ENCODE results near the gene GIMAP8. TPM values are rescaled to one million over a fixed set of nuclear protein-coding genes. Genes with fewer than 3 reads are reported as not detected.

GIMAP8 gene
- total and polyA plus RNA-seq, 2 of the 8 experiments (the other 6 are each of a cell fraction or from before 2014, with no cell fraction given), result not detected

- Histone ChIP-seq H3K36me3 (ENCODE audit: control insufficient read depth in 2 of 4, insufficient read depth in 4 of 4, low read length in 3 of 4) (no peaks in the 10 kb centered on the region), H3K9ac (replicated peaks in 1 of 4; ENCODE audit: extremely low read depth in 1 of 4, low read depth in 3 of 4, low read length in 3 of 4) (no peak overlapping the region), H4K91ac (replicated peaks; ENCODE audit: insufficient read length, low read length) (no peak overlapping the region), H3K4ac (replicated peaks; ENCODE audit: insufficient read length, low read depth, low read length) (no peak overlapping the region), H3K4me2 (ENCODE audit: insufficient read depth in 1 of 2, low read depth in 2 of 2, low read length in 2 of 2) (no peak overlapping the region), H3K27me3 (replicated peaks in 1 of 4; ENCODE audit: control insufficient read depth in 3 of 4, extremely low read depth in 1 of 4, insufficient read depth in 3 of 4, low read length in 3 of 4) (no peaks in the 10 kb centered on the region), H3K23me2 (ENCODE audit: low read depth, low read length) (no peaks in the 10 kb centered on the region), H2AK5ac (ENCODE audit: low read depth, low read length) (no peak overlapping the region), H2BK15ac (ENCODE audit: low read length) (no peak overlapping the region), H3K4me1 (replicated peaks in 1 of 4; ENCODE audit: control insufficient read depth in 3 of 4, insufficient read depth in 4 of 4, low read length in 3 of 4) (no peaks in the 10 kb centered on the region), H3K79me2 (ENCODE audit: control insufficient read depth in 1 of 2, insufficient read depth in 2 of 2, low read length in 2 of 2) (no peaks in the 10 kb centered on the region), H3K14ac (ENCODE audit: insufficient read length) (no peak overlapping the region), H4K5ac (ENCODE audit: insufficient read length, low read depth, low read length) (no peak overlapping the region), H4K20me1 (replicated peaks in 1 of 2; ENCODE audit: control insufficient read depth in 1 of 2, insufficient read depth in 2 of 2, low read length in 2 of 2) (no peaks in the 10 kb centered on the region), H3K9me3 (ENCODE audit: insufficient read depth in 2 of 2, low read depth in 1 of 2, low read length in 1 of 2) (no peaks in the 10 kb centered on the region), H3K56ac (replicated peaks; ENCODE audit: insufficient read length, low read depth, low read length) (no peak overlapping the region), H2AFZ (ENCODE audit: low read length) (no peak overlapping the region), H3K27ac (ENCODE audit: low read depth, low read length) (no peak overlapping the region), H2BK20ac (ENCODE audit: low read length) (no peak overlapping the region), H3K18ac (ENCODE audit: extremely low read depth, low read length) (no peak overlapping the region), H3K23ac (ENCODE audit: insufficient read length) (no peak overlapping the region), H2BK12ac (ENCODE audit: low read depth, low read length) (no peak overlapping the region), H4K8ac (ENCODE audit: extremely low read depth, insufficient read depth, low read length) (no peak overlapping the region), H3K4me3 (ENCODE audit: extremely low read depth in 1 of 4, insufficient read depth in 2 of 4, low read depth in 3 of 4, low read length in 4 of 4) (no peak overlapping the region), H2BK5ac (ENCODE audit: low read depth, low read length) (no peak overlapping the region), H2BK120ac (replicated peaks; ENCODE audit: low read depth, low read length) (no peak overlapping the region), H3K79me1 (ENCODE audit: low read depth, low read length) (no peaks in the 10 kb centered on the region)
- TF ChIP-seq MAX (IDR thresholded peaks at IDR 0.05) (no peak), NANOG (IDR thresholded peaks at IDR 0.05; ENCODE audit: insufficient read depth, low read depth, low read length, poor library complexity, severe bottlenecking) (no peak), TAF7 (optimal IDR thresholded peaks at IDR 0.05; ENCODE audit: borderline replicate concordance, low read depth, low read length) (no peak), GTF2F1 (IDR thresholded peaks at IDR 0.05; ENCODE audit: borderline replicate concordance, low read depth, low read length) (no peak), EGR1 (IDR thresholded peaks at IDR 0.05; ENCODE audit: borderline replicate concordance, low read depth, low read length) (no peak), BCL11A (IDR thresholded peaks at IDR 0.05; ENCODE audit: low read depth in 2 of 2, low read length in 2 of 2) (no peak), SAP30 (IDR thresholded peaks at IDR 0.05; ENCODE audit: insufficient read depth, insufficient replicate concordance, low read length) (no peak), RXRA (IDR thresholded peaks at IDR 0.05; ENCODE audit: insufficient read depth, low read depth, low read length) (no peak)
- CTCF ChIA-PET (ENCODE audit: partially characterized antibody), result no interaction called here
- DNase-seq (ENCODE audit: low read depth in 1 of 2, low spot score in 2 of 2) (no peak), FAIRE-seq (no peak)
- 94% methylated on average over 1 of the region's 1 CpG; no CpG with 5 or more reads in 1 of the 2 experiments for WGBS, 2 experiments (ENCODE audit: extremely low coverage in 1 of 2, insufficient coverage in 1 of 2, insufficient read length in 1 of 2, insufficient replicate concordance in 2 of 2, low coverage in 1 of 2, low lambda C conversion rate in 2 of 2, missing lambda C conversion rate in 1 of 2)
- POLR2A ChIA-PET (ENCODE audit: partially characterized antibody), result no interaction called here
Measured at GRCh38 chr7:150489782-150490181, 39.4 kb downstream of the GIMAP8 start.

All from H1 (cell line).